Tongue (tissue), 2 donors: ENCODE data around the gene CDH20. TPM values are rescaled to one million over a fixed set of nuclear protein-coding genes. Genes with fewer than 3 reads are reported as not detected.

Experiments used
- DNase-seq: peaks from one replicate; pipeline ENCODE4 v3.0.0-alpha.2; 2015
- total RNA-seq: library from RNA; depleted of rRNA; stranded (reverse); fragments of >200 nt; gene quantifications from one replicate; pipeline ENCODE4 v1.2.3, GENCODE V29; 2014

CDH20 gene
- total RNA-seq, 1 donor from 2014 or later, result 1.1 TPM

DNA sequence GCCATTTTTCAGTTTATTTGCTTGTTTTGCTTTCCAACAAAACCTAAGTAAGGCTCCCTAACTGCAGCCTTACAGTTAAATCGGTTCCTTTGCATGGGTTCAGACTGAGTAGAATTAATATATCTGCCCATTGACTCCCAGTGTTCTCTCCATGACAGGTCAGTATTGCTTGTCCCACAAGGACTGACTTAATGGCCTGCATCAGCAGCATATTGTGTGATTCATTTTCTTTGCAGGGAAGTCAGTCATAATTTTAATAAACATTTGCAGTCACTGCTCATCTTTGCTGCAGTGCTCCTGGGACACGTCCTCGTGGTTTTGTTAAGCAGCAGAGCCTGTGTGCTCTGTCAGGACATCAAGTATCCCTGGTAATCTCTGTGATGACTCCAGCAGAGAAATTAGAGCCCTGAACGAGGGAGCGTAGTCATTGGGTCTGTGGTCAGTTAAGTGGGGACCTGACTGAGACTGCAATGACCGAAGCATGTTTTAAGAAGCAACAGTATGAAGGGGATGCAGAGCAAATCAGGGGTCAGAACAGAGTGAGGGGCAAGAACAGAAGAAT is 93.3 kb downstream of the CDH20 start:
- DNase-seq, result no peak

DNA sequence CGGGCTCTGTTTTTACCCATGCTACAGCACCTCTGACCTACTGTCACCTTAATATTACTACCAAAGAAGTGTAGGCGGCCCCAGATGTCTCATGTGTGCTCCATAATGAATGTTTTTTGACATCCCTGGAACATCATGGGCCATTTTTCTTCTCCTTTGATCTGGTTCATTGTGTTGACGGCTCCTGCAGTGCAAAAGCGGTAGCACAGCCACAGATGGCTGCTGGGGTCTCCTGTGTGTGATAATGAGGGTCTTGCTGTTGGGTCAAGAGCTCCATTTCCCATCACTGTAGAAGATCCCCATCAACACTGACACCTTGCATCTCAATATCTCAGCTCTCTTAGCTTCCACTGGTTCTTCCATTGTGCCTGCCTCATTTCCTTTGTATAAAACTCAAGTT is 95.0 kb downstream of the CDH20 start:
- DNase-seq, result no peak

DNA sequence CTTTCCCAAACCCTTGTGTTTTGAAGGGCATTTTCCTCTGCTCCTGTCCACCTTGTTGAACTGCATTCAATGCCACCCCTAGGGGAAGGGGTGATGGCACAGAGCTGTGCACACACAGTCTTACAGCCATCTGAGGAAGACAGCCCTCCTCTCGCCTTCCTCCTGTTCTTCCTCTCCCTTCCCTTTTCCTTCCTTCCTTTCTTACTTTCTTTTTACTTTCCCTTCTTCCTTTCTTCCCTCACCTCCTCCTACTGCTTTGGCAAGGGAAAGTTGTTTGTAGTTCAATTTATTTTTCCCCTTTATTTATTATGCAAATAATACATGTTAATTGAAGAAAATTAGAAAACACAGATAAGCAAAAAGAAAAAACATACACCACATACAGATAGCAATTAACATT is 99.4 kb downstream of the CDH20 start:
- DNase-seq, result no peak

DNA sequence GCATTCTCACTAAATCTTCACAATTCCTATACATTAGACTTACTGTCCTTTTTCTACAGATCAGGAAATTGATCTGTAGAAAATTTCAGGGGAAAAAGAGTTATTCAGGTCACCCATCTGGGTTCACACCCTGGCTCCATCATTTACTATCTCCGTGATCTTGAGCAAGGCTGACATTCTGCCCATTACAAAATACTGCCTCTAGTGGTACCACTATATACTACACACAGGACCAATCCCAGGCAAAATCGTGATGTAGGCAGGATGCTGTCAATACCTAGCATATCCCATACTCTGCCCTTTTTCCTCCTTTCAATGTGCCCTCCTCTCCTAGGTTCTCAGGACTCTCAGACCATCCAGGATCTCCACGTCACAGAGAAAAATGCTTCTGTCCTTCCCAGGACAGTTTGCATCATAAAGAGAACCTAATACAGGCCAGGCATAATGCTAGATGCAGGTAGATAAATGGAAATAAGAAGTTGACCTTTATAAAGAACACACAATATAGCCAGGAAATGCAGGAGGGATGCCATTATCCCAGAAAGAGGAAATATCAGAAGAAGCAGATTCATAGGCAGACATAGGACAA is 101.9 kb downstream of the CDH20 start:
- no peak for DNase-seq

DNA sequence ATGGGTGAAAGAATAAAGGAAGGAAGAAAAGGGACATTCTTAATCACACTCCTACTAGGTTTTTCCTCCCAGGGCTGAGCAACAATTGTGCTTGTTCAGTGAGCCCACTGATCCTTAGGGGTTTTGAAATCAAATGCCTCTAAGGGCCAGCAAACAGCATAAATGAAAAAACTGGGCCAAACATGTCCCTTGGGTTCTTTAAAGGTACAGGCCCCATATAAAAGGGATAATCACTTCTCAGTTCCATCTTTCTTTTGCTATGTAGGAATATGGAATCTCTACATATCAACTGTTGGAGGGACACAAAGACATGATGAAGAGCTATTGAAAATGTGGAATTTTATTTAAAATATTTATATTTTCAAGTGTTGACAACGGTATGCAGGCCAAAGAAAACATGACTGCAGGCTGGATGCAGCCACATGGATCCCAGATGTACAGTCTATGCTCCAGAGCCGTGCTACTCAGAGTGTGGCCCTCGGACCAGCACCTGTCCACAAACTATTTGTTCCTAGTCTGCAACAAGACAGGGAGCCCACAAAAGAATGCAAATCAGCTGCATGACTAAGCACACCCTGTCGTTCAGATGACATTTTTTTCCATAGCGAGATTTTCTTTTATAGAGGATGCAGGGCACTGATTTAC is 110.0 kb downstream of the CDH20 start:
- DNase-seq, result no peak

DNA sequence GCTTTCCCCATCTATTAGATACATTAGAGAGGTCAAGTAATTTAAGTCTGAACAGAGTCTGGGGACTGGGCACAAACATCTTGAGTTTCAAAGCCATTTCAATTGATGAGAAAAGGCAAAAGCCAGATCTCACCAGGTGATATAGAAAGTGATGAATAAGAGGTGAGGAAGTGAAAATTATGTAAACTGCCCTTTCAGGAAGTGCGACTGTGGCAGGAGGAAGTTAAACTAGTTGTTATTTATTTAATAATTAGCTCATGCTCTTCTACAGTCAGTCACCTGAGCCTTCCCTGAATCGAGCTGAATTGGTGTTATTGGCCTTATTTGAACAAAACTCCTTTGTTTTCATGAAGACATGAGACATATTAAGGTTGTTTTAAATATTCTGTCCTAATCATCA is 115.1 kb downstream of the CDH20 start:
- DNase-seq, result no peak

DNA sequence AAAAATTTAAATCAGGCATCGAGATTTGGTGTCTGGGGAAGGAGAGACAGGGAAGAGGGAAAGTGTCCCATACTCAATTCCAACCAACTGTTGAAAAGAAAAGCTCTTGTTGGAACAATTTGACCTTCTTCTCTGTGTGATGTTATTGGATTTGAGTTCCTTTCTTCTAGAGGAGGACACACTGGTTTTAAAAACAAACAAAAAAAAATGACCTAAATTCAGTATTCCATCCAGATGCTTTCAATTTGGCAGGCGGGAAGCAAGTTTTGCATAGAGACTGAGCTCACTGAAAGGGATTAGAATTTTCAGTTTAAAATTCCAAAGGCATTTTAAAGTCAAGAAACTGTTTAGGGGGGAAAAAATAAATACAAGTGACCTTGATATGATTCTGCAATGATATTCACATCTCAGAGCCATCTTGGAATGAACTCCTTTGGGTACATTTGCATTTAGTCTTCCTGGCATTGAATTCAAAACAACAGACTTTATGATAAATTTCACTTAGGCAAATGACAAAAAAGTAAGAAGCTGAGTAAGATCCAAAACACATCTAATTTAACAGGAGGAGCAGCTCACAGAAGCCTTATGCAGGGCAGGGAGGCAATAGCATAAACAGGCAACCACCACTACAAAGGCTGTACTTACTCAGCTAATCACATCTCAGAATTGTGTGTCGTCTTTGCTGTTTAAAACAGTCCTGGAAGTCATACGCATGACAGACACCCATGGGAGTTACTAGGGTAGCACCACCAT is 126.8 kb downstream of the CDH20 start:
- DNase-seq, result peak; percentile 69

DNA sequence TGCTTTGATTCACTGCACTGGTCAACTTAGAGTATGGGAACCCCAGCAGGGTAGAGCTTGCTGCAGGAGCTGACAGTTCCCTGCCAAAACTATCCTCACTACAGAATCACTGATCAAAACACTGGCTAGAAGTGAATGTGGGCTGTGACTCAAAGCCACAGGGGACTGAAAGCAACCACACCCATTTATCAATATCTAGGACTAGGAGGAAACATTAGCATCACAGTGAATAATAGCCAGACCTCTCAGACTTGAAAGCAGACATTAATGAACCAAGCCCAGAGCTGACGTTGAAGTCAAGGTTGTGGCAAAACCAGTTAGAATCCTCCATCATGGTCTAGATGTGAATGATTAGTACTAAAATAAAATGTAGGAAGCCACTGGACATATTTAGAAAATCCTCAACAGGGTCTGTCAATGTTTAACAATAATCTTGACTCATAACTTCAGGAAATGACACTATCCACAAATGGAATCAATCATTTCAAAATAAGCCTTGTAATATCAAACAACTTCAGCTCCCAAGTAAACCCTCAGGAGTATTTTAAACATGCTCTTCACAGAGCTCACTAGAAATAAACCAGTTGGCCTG is 131.4 kb downstream of the CDH20 start:
- no peak for DNase-seq

DNA sequence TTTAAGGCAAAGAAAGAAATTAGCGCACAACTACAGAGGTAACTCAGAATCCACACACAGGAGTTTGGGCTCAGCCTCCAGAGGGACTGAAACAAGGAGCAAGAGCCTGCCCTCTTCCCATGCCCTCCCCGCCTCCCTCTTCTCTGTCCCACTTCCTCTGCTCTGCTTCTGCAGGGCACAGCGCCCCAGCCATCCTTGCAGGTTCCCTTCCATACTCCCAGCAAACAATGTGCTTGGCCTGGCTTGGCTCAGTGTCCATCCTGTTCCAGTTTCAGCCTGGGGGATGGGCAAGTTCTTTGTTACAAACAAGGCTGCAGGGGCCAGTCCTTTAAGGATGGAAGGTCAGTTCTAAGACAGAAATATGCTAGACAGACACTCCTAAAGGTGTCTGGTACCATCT is 133.5 kb downstream of the CDH20 start:
- no peak for DNase-seq

DNA sequence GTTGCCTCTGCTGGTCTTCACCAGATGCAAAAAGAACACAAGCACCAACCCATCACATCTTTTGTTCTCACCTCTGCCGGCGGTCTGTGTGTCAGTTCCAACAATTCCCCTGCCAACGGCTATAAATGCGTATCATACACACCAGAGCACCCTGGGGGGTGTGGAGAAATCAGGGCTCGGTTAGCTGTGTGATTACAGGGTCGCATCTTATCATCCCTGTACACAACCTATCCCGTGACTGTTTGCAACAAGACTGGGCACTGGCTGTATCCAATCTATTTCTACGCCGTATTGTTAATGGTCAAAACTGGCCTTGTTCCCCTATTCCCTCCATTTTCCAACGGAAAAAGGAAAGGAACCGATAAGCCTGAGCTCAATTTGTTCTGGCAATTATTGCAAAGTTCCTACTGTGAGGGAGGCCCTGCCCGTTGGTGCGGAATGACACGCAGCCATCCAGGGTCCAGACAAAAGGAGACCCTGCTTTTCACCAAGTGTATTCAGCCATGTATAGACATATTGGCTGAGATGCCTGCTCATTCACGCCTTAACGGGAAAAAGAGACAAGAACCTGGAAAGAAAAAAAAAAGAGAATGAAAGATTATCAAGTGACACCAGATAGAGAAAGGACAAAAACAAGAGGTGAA is 136.9 kb downstream of the CDH20 start:
- no peak for DNase-seq

DNA sequence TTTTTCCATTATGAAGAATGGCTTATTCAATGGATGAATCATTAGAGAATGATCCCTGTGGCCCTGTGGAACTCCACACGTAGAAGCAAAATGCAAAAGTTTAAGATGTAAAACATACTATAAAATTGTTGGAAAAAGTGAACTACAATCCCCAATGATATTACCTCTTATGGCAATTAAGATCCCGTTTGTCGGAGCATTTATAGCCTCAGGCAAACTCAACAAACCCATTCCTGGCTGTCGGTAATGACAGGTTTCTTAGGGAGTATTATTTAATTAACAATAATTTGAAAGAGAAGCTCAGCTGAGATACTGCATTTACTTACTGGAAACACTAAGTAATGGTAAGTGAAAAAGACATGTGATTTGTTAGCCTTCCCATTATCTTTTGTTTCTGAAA is 138.3 kb downstream of the CDH20 start:
- no peak for DNase-seq

DNA sequence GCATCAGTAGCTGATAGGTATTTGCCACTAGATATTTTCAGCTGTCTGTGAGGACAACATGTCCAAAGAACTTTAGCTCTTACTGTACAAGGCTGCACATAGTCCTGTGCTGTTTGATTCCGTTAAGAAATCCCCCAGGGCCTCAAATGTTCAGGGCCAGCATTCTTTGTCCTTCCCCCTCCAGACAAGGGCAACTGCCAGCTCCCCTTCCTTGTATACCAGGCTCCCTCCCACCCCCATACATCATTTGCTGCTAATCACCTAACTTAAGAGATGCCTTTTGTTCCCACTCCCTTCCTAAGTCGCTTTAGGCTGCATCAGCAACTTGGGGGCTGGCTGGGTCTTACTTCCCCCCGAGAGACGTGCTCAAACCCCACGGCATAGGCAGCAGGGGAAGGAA is 138.7 kb downstream of the CDH20 start:
- no peak for DNase-seq

DNA sequence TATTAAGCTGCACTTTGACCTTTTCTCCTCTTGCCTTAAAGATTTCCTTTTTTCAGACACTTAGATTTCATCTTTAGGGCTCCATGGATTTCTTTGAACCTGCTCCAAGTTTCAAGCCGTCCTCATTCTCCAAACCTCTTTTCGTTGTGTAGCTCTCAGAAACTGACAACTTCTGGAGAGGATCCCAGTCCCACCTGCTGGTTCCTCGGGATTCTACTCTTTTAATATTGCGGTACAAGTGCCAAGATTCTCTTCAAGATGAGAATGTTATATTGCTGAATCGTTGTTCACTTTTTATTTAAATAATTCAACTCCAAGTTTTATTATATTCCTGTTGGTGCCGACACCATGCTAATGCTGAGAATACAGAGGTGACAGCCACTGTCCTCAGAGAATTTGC is 141.1 kb downstream of the CDH20 start:
- peak; percentile 22 for DNase-seq

DNA sequence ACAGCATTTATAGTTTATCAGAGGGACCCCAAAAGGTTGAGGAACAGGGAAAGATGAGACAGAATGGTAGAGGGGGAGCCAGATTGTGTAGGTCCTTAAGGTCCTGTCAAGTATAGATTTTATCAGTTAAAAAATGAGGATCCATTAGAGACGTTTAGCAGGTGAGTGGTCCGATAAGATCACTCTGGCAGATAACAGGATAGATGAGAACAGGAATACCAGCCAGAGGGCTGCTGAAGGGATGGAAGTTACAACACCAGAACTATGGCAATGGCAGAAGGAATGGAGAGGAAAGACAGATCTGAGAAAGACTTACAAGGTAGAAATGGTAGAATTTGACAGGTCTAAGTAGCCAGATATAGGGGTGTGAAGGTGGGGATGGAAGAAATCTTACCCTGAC is 141.7 kb downstream of the CDH20 start:
- DNase-seq, result no peak

DNA sequence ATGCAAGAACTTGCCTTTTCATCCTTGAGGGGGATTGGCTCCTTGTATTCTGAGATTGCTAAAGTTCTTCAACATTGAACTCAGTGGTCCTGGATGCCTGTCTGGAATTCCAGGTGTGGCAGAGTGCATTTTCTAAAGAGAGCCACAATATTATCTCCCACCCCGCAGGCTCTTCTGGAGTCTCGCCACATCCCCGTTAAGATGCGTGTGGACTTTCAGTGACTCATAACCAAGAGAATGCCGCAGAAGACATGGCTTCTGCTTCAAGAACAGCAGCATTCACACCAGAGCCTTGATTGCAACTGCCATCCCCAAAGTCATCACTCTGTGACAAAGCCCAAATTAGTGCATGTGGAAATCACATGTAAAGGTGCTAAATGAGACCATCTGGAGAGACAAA is 142.7 kb downstream of the CDH20 start:
- no peak for DNase-seq

DNA sequence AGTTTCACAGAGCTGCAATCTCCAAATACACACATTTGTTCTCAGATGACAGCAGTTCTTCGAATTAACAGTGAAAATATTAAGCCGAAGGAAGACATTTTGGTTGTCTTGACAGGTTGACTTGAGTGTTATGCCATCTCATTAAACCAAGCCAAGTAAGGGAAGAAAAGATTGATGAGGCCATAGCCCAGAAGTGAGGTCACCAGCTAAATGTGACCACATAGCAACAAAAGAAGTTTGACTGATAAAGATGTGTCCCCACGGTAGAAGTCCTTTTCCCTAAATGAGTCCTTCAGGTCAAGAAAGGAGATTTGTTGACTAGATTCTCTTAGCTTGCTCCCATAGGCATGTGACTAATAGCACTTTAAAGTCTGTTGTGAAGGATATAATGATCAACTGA is 156.1 kb downstream of the CDH20 start:
- no peak for DNase-seq

DNA sequence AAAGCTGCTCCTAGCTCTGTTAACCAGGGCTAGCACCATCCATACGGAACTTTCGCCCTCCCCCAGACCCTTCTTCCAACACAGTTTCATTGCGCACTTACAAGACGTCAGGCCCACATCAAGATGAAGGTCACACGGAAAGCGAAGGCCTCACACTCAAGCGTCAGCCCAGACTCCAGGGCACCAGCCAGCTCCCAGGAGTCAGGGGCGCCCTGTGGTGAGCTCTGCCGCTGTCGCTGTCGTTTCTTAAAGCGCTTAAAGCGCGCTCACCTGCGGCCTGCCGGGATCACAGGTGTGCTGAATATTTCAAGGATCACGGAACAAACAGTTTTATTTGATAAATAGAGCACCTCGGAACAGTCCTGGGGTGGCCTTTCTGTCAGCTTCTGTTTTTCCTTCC is 163.1 kb downstream of the CDH20 start:
- DNase-seq, result no peak

DNA sequence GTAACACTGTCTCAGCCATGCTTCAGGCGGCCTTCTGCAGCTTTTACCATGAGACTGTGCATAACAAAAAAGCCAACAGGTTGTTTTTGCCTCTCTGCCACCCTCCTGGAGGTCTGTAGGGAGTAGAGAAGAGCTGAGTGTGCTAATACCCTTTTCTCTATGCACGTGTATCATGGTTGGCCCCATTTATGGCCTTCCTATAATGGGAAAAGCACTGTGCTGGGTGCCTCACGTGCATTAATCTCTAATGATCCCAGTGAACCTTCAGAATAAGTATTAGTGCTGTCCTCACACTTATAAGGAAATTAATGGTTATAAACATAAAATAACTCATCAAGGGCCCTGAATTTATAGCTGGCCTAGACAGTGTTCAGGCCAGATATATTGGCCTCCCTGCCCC is 164.2 kb downstream of the CDH20 start:
- no peak for DNase-seq

DNA sequence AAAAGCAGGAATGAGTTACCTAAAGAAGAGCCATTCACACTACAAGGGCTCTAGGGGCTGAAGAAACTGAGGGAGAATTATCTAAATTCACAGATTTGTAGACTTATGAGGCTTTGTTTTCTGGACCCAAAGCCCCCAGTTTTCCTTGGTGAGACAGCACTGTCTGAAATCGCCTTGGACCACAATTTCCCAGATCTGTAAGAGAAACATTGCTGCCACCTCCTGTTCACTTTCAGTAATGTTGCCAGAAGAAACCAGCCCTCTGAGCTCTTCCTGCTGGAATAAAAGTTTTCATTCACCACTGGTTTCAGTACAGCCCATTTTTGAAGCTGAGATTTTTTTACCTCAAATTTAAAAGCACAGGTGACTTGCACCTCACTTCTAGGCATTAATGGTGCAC is 169.2 kb downstream of the CDH20 start:
- peak; percentile 82 for DNase-seq

DNA sequence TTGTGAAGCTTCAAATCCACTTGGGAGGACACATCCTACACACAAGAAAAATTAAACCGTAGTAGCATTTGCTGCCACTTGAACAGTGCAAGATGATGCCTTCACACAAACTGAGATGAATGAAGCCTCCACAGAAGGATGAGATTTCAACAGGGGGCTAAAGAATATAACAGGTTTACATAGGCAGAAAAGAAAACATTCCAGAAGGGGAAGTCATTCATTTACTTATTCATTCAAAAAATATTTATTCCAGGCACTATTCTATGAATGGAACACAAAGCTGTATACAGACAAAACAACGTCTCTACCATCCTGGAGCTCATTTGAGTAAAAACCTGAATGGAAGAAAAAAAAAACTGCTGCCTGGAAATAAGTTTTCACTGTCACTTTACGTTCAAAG is 170.5 kb downstream of the CDH20 start:
- no peak for DNase-seq

DNA sequence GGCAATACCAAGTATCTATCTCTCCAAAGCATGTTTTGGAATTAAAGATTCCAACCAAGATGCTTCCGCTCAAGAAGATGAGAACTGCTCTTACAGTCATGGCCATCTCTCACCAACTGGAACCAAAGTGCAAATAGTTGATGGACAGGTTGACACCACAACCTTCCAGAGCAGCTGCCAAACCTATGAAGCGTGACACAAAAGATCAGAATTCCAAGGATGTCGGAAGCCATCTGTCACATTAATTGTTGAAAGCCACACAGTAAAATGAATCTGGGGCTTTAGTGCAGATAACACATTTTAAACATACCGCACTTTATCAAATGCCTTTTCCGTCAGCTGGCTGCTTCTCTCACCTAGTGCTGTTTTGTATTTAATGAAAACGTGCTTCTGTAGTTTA is 195.7 kb downstream of the CDH20 start:
- DNase-seq, result no peak

DNA sequence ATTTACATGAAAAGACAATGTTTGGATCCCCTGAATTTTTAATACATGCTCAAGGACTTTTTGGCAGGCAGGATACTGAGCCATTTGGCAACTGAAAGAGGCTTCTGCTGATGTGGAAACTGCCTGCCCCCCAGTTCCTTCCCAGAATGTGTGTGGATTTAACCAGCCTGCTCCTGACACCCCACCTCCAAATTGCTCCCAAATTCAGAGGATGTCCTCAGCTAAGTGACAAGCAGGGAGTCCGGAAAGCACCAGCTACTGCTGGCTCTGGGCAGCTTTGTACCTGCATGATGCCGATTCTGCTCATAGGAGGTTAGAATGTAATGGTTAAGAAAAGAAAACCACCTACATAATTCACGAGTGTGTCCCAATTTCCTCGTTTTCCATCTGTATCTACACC is 197.5 kb downstream of the CDH20 start:
- DNase-seq, result no peak

DNA sequence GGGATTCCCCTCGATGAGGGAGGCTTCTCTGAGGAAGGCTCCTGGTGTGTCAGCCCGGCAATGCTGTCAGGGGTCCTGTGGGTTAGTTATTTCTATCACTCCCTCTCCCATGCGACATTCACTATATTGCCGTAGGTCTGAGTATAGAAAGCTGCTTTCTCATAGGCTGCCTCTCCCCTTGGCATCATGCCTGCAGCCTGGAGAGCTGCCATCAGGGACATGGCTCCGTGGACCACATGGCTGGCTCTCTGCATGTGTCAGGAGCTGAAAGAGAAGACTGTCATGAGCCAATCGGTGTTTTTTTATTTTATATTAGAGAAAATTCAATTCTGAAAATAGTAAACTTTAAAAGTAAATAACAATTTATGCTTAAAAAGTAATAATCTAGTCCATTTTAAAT is 198.0 kb downstream of the CDH20 start:
- peak; percentile 24 for DNase-seq
